Placental pericyte (primary cell): ENCODE measurements around the gene NUTM2F. TPM values are rescaled to one million over a fixed set of nuclear protein-coding genes. Genes with fewer than 3 reads are reported as not detected.

ENCODE experiments used
- total RNA-seq: library from RNA; depleted of rRNA; stranded (reverse); fragments of >200 nt; gene quantifications from 2 replicates; pipeline ENCODE4 v1.2.3, GENCODE V29; 2012

The NUTM2F gene
- total RNA-seq: not detected in 2 replicates

GRCh38 chr9:94328544-94328943 lies at the start of gene NUTM2F:
TSS of gene NUTM2F (minus strand) at chr9:94328644. CDS start at chr9:94328623, 21 bp downstream.

Other genes starting within 250 kb of the NUTM2F start
- 9.2 and 14.6 TPM in 2 replicates for gene PTPDC1, start 244.2 kb downstream of the NUTM2F start, total RNA-seq
- gene ZNF169, start 69.3 kb downstream of the NUTM2F start, total RNA-seq: 3.7 and 4.6 TPM in 2 replicates
- gene PCAT7, start 226.4 kb upstream of the NUTM2F start, total RNA-seq: 0.66 and 1.0 TPM in 2 replicates